ENCODE data around the gene PATJ. TPM values are rescaled to one million over a fixed set of nuclear protein-coding genes. Genes with fewer than 3 reads are reported as not detected.

Gene PATJ
- polyA plus RNA-seq, 1 donor from 2014 or later = 7.8 TPM

- Histone ChIP-seq H3K4me3 (ENCODE audit: low read length) (no peak overlapping the region), H2AFZ (ENCODE audit: low read depth, low read length) (no peak overlapping the region), H3K79me2 (replicated peaks; ENCODE audit: insufficient read depth, low read length) (no peaks in the 10 kb centered on the region), H3K27me3 (ENCODE audit: insufficient read depth, low read depth, low read length) (no peaks in the 10 kb centered on the region), H4K20me1 (ENCODE audit: insufficient read depth) (no peaks in the 10 kb centered on the region), H3K9me2 (ENCODE audit: insufficient read depth, low read length) (no peaks in the 10 kb centered on the region), H3K27ac (ENCODE audit: low read length) (no peak overlapping the region), H3F3A (ENCODE audit: insufficient read depth, low read length, poor library complexity, severe bottlenecking) (no peaks in the 10 kb centered on the region), H3K4me2 (ENCODE audit: low read length) (no peak overlapping the region), H3K9ac (ENCODE audit: low read length) (no peak overlapping the region), H3K9me3 (ENCODE audit: low read length) (peaks cover 2% of the 10 kb centered on the region), H3K36me3 (ENCODE audit: insufficient read depth, low read length) (no peaks in the 10 kb centered on the region)
- TF ChIP-seq CTCF (IDR thresholded peaks at IDR 0.05; ENCODE audit: poor library complexity, severe bottlenecking) = no peak
- no peak for TF ChIP-seq RAD21 (conservative IDR thresholded peaks at IDR 0.05)
- TF ChIP-seq SMC3 (conservative IDR thresholded peaks at IDR 0.05; ENCODE audit: poor library complexity) = no peak
These were observed 122.2 kb downstream of the PATJ start for GRCh38 chr1:61864489-61864888.

GRCh38 chr1:61865646-61866220 lies 123.5 kb downstream of the PATJ start:
- H3K4me3 ChIP-seq (ENCODE audit: low read length) = no peak overlapping the region
- no peak overlapping the region for H3K9ac ChIP-seq (ENCODE audit: low read length)
- H4K20me1 ChIP-seq (ENCODE audit: insufficient read depth) = no peaks in the 10 kb centered on the region
- TF ChIP-seq TAF1 (IDR thresholded peaks at IDR 0.05; ENCODE audit: low read depth) = no peak
- no peak for TF ChIP-seq MXI1 (conservative IDR thresholded peaks at IDR 0.05; ENCODE audit: poor library complexity, severe bottlenecking)
- TF ChIP-seq CTCF (IDR thresholded peaks at IDR 0.05; ENCODE audit: poor library complexity, severe bottlenecking) = no peak
- TF ChIP-seq SMC3 (conservative IDR thresholded peaks at IDR 0.05; ENCODE audit: poor library complexity) = no peak
- TF ChIP-seq EZH2 (IDR thresholded peaks at IDR 0.05; ENCODE audit: borderline replicate concordance, insufficient read depth, low read length, poor library complexity, severe bottlenecking) = no peak
- no peak for TF ChIP-seq EP300 (conservative IDR thresholded peaks at IDR 0.05; ENCODE audit: poor library complexity, severe bottlenecking)
- TF ChIP-seq POLR2AphosphoS5 (IDR thresholded peaks at IDR 0.05) = no peak
- TF ChIP-seq, protein P1, sequence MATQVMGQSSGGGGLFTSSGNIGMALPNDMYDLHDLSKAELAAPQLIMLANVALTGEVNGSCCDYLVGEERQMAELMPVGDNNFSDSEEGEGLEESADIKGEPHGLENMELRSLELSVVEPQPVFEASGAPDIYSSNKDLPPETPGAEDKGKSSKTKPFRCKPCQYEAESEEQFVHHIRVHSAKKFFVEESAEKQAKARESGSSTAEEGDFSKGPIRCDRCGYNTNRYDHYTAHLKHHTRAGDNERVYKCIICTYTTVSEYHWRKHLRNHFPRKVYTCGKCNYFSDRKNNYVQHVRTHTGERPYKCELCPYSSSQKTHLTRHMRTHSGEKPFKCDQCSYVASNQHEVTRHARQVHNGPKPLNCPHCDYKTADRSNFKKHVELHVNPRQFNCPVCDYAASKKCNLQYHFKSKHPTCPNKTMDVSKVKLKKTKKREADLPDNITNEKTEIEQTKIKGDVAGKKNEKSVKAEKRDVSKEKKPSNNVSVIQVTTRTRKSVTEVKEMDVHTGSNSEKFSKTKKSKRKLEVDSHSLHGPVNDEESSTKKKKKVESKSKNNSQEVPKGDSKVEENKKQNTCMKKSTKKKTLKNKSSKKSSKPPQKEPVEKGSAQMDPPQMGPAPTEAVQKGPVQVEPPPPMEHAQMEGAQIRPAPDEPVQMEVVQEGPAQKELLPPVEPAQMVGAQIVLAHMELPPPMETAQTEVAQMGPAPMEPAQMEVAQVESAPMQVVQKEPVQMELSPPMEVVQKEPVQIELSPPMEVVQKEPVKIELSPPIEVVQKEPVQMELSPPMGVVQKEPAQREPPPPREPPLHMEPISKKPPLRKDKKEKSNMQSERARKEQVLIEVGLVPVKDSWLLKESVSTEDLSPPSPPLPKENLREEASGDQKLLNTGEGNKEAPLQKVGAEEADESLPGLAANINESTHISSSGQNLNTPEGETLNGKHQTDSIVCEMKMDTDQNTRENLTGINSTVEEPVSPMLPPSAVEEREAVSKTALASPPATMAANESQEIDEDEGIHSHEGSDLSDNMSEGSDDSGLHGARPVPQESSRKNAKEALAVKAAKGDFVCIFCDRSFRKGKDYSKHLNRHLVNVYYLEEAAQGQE (IDR thresholded peaks at IDR 0.05; ENCODE audit: borderline replicate concordance) = no peak
- TF ChIP-seq RAD21 (conservative IDR thresholded peaks at IDR 0.05) = no peak
- H2AFZ ChIP-seq (ENCODE audit: low read depth, low read length) = no peak overlapping the region
- H3K27ac ChIP-seq (ENCODE audit: low read length) = no peak overlapping the region
- no peaks in the 10 kb centered on the region for H3K9me2 ChIP-seq (ENCODE audit: insufficient read depth, low read length)
- no peaks in the 10 kb centered on the region for H3K27me3 ChIP-seq (ENCODE audit: insufficient read depth, low read depth, low read length)
- no peaks in the 10 kb centered on the region for H3K36me3 ChIP-seq (ENCODE audit: insufficient read depth, low read length)
- H3F3A ChIP-seq (ENCODE audit: insufficient read depth, low read length, poor library complexity, severe bottlenecking) = no peaks in the 10 kb centered on the region
- H3K79me2 ChIP-seq (replicated peaks; ENCODE audit: insufficient read depth, low read length) = no peaks in the 10 kb centered on the region
- H3K9me3 ChIP-seq (ENCODE audit: low read length) = peaks cover 2% of the 10 kb centered on the region
- no peak overlapping the region for H3K4me2 ChIP-seq (ENCODE audit: low read length)

Data from neural cell (in vitro differentiated cells).